ENCODE results near the gene CNTN4.
"Not testable (repeated sequence)": the region's sequence is repeated elsewhere in the genome, so short reads cannot be mapped to it uniquely, and the experiment has no call there.

CNTN4 gene

GRCh38 chr3:2098398-2099027, at the start of gene CNTN4:
Gene CNTN4 (plus strand): TSS chr3:2098866.
- H3K4me3 ChIP-seq (ENCODE audit: low read depth, low read length), result no peak within 1 kb of the TSS
- TF ChIP-seq CTCF (conservative IDR thresholded peaks at IDR 0.05; ENCODE audit: low read depth, low read length), result no peak
- DNase-seq (ENCODE audit: low read depth), result peak; percentile 1

GRCh38 chr3:2061360-2061759, 37.3 kb upstream of the CNTN4 start:
- no peak for TF ChIP-seq CTCF (conservative IDR thresholded peaks at IDR 0.05; ENCODE audit: low read depth, low read length)
- no peak overlapping the region for H3K4me3 ChIP-seq (ENCODE audit: low read depth, low read length)
- DNase-seq (ENCODE audit: low read depth), result no peak

- no peak overlapping the region for H3K4me3 ChIP-seq (ENCODE audit: low read depth, low read length)
- no peak for DNase-seq (ENCODE audit: low read depth)
- no peak for TF ChIP-seq CTCF (conservative IDR thresholded peaks at IDR 0.05; ENCODE audit: low read depth, low read length)
Observed at GRCh38 chr3:2071531-2071930, 27.1 kb upstream of the CNTN4 start.

GRCh38 chr3:2078821-2079220, 19.8 kb upstream of the CNTN4 start:
- no peak overlapping the region for H3K4me3 ChIP-seq (ENCODE audit: low read depth, low read length)
- TF ChIP-seq CTCF (conservative IDR thresholded peaks at IDR 0.05; ENCODE audit: low read depth, low read length), result no peak
- DNase-seq (ENCODE audit: low read depth), result no peak

- H3K4me3 ChIP-seq (ENCODE audit: low read depth, low read length), result no peak overlapping the region
- no peak for DNase-seq (ENCODE audit: low read depth)
- no peak for TF ChIP-seq CTCF (conservative IDR thresholded peaks at IDR 0.05; ENCODE audit: low read depth, low read length)
Observed at GRCh38 chr3:2082871-2083480, 15.7 kb upstream of the CNTN4 start.

- H3K4me3 ChIP-seq (ENCODE audit: low read depth, low read length); DNase-seq (ENCODE audit: low read depth): not testable (repeated sequence)
Observed at GRCh38 chr3:2083558-2083957, 15.1 kb upstream of the CNTN4 start.

GRCh38 chr3:2090095-2090911, 8.4 kb upstream of the CNTN4 start:
- TF ChIP-seq CTCF (conservative IDR thresholded peaks at IDR 0.05; ENCODE audit: low read depth, low read length), result no peak
- no peak for DNase-seq (ENCODE audit: low read depth)
- H3K4me3 ChIP-seq (ENCODE audit: low read depth, low read length), result no peak overlapping the region

Measured in choroid plexus epithelial cell (primary cell).